Activated CD4-positive, CD25-positive, alpha-beta regulatory T cell treated with anti-CD3 and anti-CD28 coated beads, Interleukin-2, amount 50 U/mL, for 16 hours (primary cell): Measurements from ENCODE around the gene CDT1.
"Not testable (repeated sequence)": the region's sequence is repeated elsewhere in the genome, so short reads cannot be mapped to it uniquely, and the experiment has no call there.

Experiments used
- DNase-seq: peaks from one replicate; pipeline ENCODE4 v3.0.0-alpha.2; 2020; ENCODE audit warnings: low read depth, low spot score

Gene CDT1

GRCh38 chr16:88816736-88817535 lies 13.3 kb downstream of the CDT1 start:
- DNase-seq = no peak

GRCh38 chr16:88817785-88818574 lies 14.4 kb downstream of the CDT1 start:
- DNase-seq = no peak

GRCh38 chr16:88818575-88818874 lies 14.9 kb downstream of the CDT1 start:
- no peak for DNase-seq

- DNase-seq = no peak
These were observed 15.5 kb downstream of the CDT1 start for GRCh38 chr16:88819126-88819525.

- no peak for DNase-seq
These were observed 16.9 kb downstream of the CDT1 start for GRCh38 chr16:88820385-88821025.

- DNase-seq = no peak
These were observed 17.7 kb downstream of the CDT1 start for GRCh38 chr16:88821168-88821850.

- DNase-seq = no peak
These were observed 18.9 kb downstream of the CDT1 start for GRCh38 chr16:88822281-88823040.

- DNase-seq = not testable (repeated sequence)
These were observed 20.1 kb downstream of the CDT1 start for GRCh38 chr16:88823646-88824045.

- no peak for DNase-seq
These were observed 20.9 kb downstream of the CDT1 start for GRCh38 chr16:88824256-88825077.

GRCh38 chr16:88825146-88825545 lies 21.6 kb downstream of the CDT1 start:
- DNase-seq = no peak

- no peak for DNase-seq
These were observed 22.7 kb downstream of the CDT1 start for GRCh38 chr16:88826070-88826840.

- DNase-seq = no peak
These were observed 24.1 kb downstream of the CDT1 start for GRCh38 chr16:88827727-88828126.

GRCh38 chr16:88828711-88829110 lies 25.1 kb downstream of the CDT1 start:
- DNase-seq = no peak

- no peak for DNase-seq
These were observed 26.7 kb downstream of the CDT1 start for GRCh38 chr16:88830258-88830657.

GRCh38 chr16:88830783-88831182 lies 27.2 kb downstream of the CDT1 start:
- no peak for DNase-seq

- no peak for DNase-seq
These were observed 28.2 kb downstream of the CDT1 start for GRCh38 chr16:88831838-88832237.

- DNase-seq = no peak
These were observed 29.5 kb downstream of the CDT1 start for GRCh38 chr16:88833086-88833485.

GRCh38 chr16:88834670-88835069 lies 31.1 kb downstream of the CDT1 start:
- DNase-seq = no peak

- no peak for DNase-seq
These were observed 31.8 kb downstream of the CDT1 start for GRCh38 chr16:88835383-88835782.

- no peak for DNase-seq
These were observed 32.2 kb downstream of the CDT1 start for GRCh38 chr16:88835818-88836217.
